ENCODE measurements around the gene RIBC2. TPM values are rescaled to one million over a fixed set of nuclear protein-coding genes. Genes with fewer than 3 reads are reported as not detected.
A peak's percentile ranks its signal among the peaks of the same experiment; 100 is the strongest.

The RIBC2 gene
- total and polyA plus RNA-seq, 2 of the 13 experiments (the other 11 are each of a cell fraction or from before 2014, with no cell fraction given), result 0.55 TPM; not detected in 1

DNA sequence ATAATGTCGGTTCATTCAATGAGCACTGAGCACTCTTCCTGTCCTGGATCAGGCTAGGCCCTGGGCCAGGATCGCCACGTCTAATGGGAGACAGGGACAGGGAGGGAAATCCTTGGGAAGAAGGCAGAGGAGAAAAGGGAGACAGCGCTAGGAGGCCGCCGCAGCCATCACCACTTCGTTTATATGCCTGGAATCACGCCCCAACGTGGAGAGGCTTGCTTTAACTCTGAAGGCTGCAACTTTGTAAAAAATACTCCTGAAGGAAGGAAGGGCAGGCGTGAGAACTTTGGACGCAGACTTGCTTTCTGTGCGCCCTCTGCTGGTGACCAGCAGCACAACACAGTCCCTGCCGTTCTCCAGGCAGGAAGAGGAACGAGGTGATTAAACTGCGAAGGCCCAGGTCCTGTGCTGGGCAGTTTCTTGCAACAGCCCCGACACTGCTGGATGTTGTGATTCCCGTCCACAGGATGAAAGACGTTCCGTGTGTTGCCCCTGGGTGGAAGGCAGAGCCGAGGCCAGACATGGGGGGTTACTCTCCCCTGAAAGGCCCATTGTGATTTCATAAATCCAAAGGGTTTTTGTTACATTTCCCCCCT, 22.1 kb downstream of the RIBC2 start (continued):
- TF ChIP-seq ZNF574 (CRISPR knock-in tag; IDR thresholded peaks at IDR 0.05), result peak; percentile 67
- TF ChIP-seq ZEB1 (IDR thresholded peaks at IDR 0.05; ENCODE audit: insufficient replicate concordance, low read depth), result no peak
- 0 out of 2 replicates have a peak, but pooled peaks have one; percentile 27 for TF ChIP-seq SP5 (CRISPR knock-in tag; IDR thresholded peaks at IDR 0.05; ENCODE audit: borderline replicate concordance, low read depth)
- peak; percentile 71 for TF ChIP-seq MIXL1 (CRISPR knock-in tag; IDR thresholded peaks at IDR 0.05)
- TF ChIP-seq MYNN (CRISPR knock-in tag; IDR thresholded peaks at IDR 0.05; ENCODE audit: low read depth), result no peak
- no peak for TF ChIP-seq ZNF124 (CRISPR knock-in tag; IDR thresholded peaks at IDR 0.05)
- no peak for TF ChIP-seq PCBP1 (IDR thresholded peaks at IDR 0.05; ENCODE audit: borderline replicate concordance, low read depth, low read length)
- no peak for TF ChIP-seq ZIK1 (CRISPR knock-in tag; IDR thresholded peaks at IDR 0.05; ENCODE audit: borderline replicate concordance, low read depth)
- TF ChIP-seq, protein P1, sequence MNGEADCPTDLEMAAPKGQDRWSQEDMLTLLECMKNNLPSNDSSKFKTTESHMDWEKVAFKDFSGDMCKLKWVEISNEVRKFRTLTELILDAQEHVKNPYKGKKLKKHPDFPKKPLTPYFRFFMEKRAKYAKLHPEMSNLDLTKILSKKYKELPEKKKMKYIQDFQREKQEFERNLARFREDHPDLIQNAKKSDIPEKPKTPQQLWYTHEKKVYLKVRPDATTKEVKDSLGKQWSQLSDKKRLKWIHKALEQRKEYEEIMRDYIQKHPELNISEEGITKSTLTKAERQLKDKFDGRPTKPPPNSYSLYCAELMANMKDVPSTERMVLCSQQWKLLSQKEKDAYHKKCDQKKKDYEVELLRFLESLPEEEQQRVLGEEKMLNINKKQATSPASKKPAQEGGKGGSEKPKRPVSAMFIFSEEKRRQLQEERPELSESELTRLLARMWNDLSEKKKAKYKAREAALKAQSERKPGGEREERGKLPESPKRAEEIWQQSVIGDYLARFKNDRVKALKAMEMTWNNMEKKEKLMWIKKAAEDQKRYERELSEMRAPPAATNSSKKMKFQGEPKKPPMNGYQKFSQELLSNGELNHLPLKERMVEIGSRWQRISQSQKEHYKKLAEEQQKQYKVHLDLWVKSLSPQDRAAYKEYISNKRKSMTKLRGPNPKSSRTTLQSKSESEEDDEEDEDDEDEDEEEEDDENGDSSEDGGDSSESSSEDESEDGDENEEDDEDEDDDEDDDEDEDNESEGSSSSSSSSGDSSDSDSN (CRISPR knock-in tag; IDR thresholded peaks at IDR 0.05), result peak; percentile 54; the same call in 1 of the 2 replicates
- peak; percentile 62 for TF ChIP-seq ELF3 (CRISPR knock-in tag; IDR thresholded peaks at IDR 0.05)
- peak; percentile 20; the same call in 1 of the 2 replicates for TF ChIP-seq MIER2 (CRISPR knock-in tag; IDR thresholded peaks at IDR 0.05)
- TF ChIP-seq TFDP1 (CRISPR knock-in tag; IDR thresholded peaks at IDR 0.05; ENCODE audit: borderline replicate concordance), result peak; percentile 43; the same call in 1 of the 2 replicates
- TF ChIP-seq NCOR1 (IDR thresholded peaks at IDR 0.05; ENCODE audit: borderline replicate concordance, low read length), result no peak
- peak; percentile 73 for TF ChIP-seq ZNF777 (CRISPR knock-in tag; IDR thresholded peaks at IDR 0.05)
- TF ChIP-seq ZNF740 (CRISPR knock-in tag; IDR thresholded peaks at IDR 0.05), result 0 out of 2 replicates have a peak, but pooled peaks have one; percentile 70
- 0 out of 2 replicates have a peak, but pooled peaks have one; percentile 45 for TF ChIP-seq BCL6 (CRISPR knock-in tag; IDR thresholded peaks at IDR 0.05)
- no peak for TF ChIP-seq CREM (IDR thresholded peaks at IDR 0.05)
- no peak for TF ChIP-seq CREM (CRISPR knock-in tag; IDR thresholded peaks at IDR 0.05)
- TF ChIP-seq DPF2 (CRISPR knock-in tag; IDR thresholded peaks at IDR 0.05; ENCODE audit: borderline replicate concordance, low read depth), result no peak
- no peak for TF ChIP-seq SIN3B (IDR thresholded peaks at IDR 0.05; ENCODE audit: low read length)
- TF ChIP-seq TAF1 (CRISPR knock-in tag; IDR thresholded peaks at IDR 0.05), result peak; percentile 18; the same call in 1 of the 2 replicates
- TF ChIP-seq SRSF4 (IDR thresholded peaks at IDR 0.05; ENCODE audit: low read depth, low read length, poor library complexity, severe bottlenecking), result no peak
- peak; percentile 46; the same call in 1 of the 2 replicates for TF ChIP-seq BRD4 (CRISPR knock-in tag; IDR thresholded peaks at IDR 0.05)
- TF ChIP-seq ARNT (IDR thresholded peaks at IDR 0.05), result no peak

Measured in HepG2 (cell line).